GM18498 (cell line): ENCODE measurements around the gene RNF212B.
"Not testable (repeated sequence)": the region's sequence is repeated elsewhere in the genome, so short reads cannot be mapped to it uniquely, and the experiment has no call there.

Experiments
- ATAC-seq: cut with Tn5 transposase; IDR thresholded peaks from one replicate; pipeline ENCODE4 v1.9.1; 2021; ENCODE audit warnings: mild to moderate bottlenecking, moderate library complexity; ENCODE audit not compliant: unreplicated experiment

Gene RNF212B

DNA sequence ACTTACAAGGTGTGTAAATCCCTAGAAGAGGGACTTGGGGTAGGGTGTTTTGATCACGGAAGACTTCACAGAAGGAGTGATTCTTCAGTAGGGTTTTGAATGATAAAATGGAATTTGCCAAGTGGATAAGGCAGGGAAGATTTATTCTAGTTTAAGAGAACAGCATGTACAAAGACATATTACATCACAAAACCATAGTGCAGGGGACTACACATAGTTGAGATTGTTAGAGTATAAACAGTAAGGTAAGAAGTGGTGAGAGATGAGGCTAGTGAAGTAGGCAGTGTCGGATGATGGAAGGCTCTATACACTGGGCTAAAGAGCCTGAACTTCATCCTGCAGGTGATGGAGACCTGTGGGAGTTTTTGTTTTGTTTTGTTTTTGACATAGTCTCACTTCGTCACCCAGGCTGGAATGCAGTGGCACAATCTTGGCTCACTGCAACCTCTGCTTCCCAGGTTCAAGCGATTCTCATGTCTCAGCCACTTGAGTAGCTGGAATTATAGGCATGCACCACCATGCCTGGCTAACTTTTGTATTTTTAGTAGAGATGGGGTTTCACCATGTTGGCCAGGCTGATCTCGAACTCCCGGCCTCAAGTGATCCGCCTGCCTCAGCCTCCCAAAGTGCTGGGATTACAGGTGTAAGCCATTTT, 3.5 kb downstream of the RNF212B start:
- not testable (repeated sequence) for ATAC-seq

- no peak for ATAC-seq
Observed at GRCh38 chr14:23242076-23242475, 4.3 kb downstream of the RNF212B start.

GRCh38 chr14:23243066-23243465, 5.3 kb downstream of the RNF212B start:
- no peak for ATAC-seq

GRCh38 chr14:23245282-23245681, 7.5 kb downstream of the RNF212B start:
- no peak for ATAC-seq

GRCh38 chr14:23248601-23249000, 10.9 kb downstream of the RNF212B start:
- ATAC-seq: no peak

GRCh38 chr14:23249824-23250223, 12.1 kb downstream of the RNF212B start:
- ATAC-seq: no peak

GRCh38 chr14:23252006-23252405, 14.3 kb downstream of the RNF212B start:
- ATAC-seq: no peak

GRCh38 chr14:23252420-23253333, 14.9 kb downstream of the RNF212B start:
- no peak for ATAC-seq

GRCh38 chr14:23258256-23258655, 20.5 kb downstream of the RNF212B start:
- ATAC-seq: no peak

GRCh38 chr14:23259426-23259825, 21.7 kb downstream of the RNF212B start:
- ATAC-seq: no peak

GRCh38 chr14:23260849-23261248, 23.1 kb downstream of the RNF212B start:
- not testable (repeated sequence) for ATAC-seq

DNA sequence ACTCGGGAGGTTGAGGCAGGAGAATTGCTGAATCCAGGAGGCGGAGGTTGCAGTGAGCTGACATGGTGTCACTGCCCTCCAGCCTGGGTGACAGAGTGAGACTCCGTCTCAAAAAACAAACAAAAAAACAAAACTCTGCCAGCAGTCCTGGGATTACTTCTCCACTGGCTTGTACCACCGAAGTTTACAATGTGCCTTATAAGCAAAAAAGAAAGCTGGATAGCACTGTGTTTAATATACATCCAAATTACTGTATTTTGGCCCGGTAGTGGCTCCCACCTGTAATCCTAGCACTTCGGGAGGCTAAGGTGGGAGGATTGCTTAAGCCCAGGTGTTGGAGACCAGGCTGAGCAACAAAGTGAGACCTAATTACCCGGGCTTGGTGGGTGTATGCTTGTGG, 31.5 kb downstream of the RNF212B start:
- no peak for ATAC-seq

DNA sequence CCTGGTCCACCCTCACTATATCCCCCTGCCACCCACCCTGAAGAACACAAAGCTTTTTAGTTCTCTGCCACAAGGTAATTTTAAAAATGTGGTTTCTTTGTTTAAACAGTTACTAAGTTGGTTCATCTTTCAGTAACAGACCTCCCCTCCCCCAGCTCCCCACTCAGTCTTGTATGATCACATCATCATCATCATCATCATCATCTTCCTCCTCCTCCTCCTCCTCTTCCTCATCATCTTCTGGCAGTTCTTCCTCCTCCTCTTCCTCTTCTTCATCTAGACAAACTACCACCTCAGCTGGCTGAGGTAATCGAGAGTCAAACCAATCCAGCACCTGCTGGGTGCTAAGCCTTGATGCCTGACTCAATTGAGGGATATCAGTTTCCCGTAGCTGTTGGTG, 37.7 kb downstream of the RNF212B start:
- ATAC-seq: no peak

- ATAC-seq: no peak
Observed at GRCh38 chr14:23277189-23277588, 39.5 kb downstream of the RNF212B start.

GRCh38 chr14:23277928-23278327, 40.2 kb downstream of the RNF212B start:
- not testable (repeated sequence) for ATAC-seq

DNA sequence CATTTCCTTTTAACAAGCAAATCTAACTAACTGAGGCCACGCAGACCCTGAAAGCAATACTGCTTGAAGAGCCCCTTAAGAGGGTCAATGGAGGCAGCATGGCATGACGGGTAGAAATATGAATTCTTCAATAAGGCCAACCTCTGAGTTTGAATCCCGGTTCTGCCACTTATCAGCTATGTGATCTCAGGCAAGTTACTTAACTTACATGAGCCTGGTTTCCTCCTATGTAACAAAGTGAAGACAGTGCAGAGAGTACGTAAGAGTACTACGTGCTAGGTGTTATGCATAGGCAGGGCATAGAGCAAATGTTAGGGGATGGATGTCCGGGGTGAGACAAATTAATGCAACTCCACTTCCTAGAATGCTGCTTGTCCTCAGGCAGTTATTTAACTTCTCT, 43.5 kb downstream of the RNF212B start:
- ATAC-seq: no peak

DNA sequence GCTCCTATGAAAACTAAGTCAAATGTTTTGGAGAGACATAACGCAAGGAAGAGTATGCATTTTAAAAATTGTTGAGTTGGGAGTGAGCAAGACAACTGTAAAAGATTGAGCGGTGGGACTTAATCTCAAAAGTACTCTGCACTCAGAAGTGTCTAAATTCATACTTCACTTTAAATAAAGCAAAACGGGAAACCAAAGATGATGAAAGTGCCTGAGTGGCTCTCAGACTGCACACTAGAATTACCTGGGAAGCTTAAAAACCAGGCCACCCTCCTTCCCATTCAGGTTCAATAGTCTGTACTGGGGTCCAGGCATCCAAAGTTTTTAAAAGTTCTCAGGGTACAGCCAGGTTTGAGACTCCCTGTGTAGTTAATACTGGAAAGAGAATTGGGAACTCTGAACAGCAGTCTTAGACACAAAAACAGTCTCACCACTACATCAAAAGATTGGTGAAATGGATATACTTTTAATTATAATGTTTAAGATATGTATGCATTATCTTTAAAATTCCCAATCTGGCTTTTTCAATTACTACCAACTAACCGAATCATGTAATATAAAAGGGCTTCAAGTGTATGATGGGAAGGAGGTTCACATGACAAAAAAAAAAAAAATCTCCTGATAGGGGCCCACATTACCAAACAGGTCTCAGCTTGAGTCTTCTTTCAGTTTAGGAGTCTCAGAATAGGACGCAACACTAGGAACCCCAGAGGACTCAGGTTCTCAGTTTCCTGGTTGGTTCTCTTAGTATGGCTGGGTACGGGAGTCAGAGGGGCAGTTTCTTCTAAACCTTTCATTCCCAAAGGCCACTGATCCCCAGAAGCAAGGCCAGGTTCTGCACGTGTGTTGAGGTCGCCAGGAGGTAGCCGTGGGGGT, 47.2 kb downstream of the RNF212B start:
- no peak for ATAC-seq

DNA sequence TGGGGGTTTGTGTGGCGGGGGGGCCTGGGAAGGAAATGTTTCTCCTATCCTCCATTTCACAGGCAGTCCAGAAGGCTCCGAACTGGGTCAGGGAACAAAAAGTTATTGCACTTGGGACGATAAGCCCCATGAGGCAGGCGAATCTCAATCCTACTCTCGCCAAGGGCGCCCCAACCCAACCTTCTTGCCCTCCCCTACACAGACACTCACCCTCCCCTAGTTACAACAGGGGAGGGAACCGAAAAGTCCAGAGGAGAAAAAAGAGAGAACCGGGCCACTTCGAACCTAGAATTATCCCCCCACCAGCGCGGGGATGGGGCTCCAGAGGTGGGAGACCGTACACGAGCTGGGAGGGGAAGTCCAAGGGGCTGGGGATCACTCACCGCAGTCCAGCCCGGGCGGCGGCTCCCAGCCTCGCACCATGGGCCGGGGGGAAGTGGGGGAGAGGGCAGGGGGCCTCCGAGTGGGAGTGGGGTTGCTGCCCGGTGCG, 47.8 kb downstream of the RNF212B start:
- ATAC-seq: peak; percentile 27

DNA sequence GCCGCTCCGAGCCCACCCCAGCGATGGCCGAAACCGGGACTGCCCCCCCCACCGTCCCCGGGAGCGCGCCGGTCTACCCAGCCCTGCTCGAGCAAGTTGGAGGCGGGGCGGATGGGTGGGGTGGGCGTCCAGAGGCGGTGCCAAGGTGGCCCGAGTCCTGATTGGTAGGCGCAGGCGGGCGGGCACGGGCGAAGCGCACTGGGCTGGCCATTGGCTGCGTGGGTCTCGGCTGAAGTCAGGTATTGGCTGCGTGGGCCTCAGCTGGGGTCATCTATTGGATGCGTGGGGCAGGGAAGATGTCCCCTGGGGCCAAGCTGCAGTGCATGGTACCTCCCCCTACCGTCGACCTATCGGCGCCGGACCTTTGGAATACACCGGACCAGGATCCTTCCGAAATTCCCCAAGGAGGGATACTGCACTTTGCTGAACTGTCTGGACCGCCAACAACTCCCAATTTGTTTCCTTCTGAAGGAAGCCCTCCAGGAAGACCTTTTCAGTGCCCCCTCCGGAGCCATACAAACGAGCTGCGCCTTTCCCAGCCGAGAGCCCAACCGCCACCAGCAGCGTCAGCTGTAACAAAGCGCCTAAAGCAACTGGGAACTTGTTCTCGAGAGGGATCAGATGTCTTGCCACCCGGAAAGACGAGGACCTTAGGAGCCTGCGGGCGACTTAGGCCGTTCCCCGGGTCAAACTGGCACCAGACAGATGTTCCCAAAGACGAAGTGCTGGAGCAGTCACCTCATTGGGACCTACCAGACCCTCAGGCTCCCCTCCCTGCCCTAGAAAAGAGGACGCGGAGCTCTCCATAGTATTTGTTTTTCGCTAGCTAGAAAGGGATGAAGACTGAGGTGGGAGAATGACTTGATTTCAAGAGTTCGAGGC, 48.5 kb downstream of the RNF212B start, which contains the start of gene HOMEZ:
Gene HOMEZ (minus strand): TSS at position 113 of the 882 bp plus-strand sequence. CDS start 180 bp downstream, outside the sequence.
- peak; percentile 98 for ATAC-seq
